Esophagus squamous epithelium (tissue), 4 donors: Measurements from ENCODE around the gene PDCD1LG2.

Experiments used
- CTCF ChIP-seq, 6 experiments: fragments of 450-650 bp in 4 of 6; fragments of 200-600 bp in 2 of 6; sonication (generic) in 2 of 6; IDR thresholded peaks; one replicate each; pipeline ENCODE4 v1.5.1; 2016 to 2019; ENCODE audit warnings: antibody characterized with exemption in 6 of 6, mild to moderate bottlenecking in 4 of 6, moderate library complexity in 4 of 6
- POLR2A ChIP-seq, 4 donors: fragments of 450-650 bp; IDR thresholded peaks; one replicate each; pipeline ENCODE4 v1.6.1; 2017; ENCODE audit warnings: antibody characterized with exemption in 4 of 4, mild to moderate bottlenecking in 4 of 4, moderate library complexity in 3 of 4

DNA sequence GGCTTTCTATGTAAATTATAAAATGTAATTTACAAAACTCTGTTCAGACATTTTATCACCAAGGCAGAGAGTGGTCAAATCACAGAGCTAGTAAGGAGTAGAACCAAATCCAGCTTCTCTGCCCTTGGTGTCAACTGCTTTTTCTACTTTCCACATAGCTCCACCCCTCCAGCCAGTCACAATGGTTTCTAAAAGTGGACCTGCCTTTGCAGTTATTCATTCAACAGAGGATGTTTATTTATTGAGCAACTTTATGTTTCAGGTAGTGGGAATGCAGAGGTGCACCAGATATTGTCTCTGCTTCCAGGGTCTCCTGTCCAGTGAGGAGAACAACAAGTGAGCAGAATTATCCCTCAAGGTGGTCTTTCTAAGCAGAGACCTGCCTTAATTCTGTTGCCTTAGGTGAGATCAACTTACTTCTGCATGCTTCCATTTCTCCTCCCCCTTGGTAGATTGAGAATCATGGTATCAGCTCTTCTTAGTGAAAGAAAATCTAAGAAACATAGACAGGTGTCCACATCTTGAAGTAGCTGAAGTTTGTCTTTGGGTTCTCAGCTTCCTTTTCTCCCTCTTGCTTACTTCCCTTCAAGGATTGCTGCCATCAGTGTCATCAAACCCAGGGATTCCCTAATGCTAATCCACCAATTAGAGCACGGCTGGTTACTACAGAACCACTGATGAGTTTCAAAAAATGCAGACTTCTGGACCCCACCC is 17.2 kb upstream of the PDCD1LG2 start:
- TF ChIP-seq POLR2A (IDR thresholded peaks at IDR 0.05) (no peak), CTCF (IDR thresholded peaks at IDR 0.05) (no peak)
